Stimulated activated CD8-positive, alpha-beta memory T cell treated with anti-CD3 and anti-CD28 coated beads, Interleukin-12 subunit alpha, Interleukin-12 subunit beta, amount 100 ng/mL, for 24 hours (primary cell): ENCODE results near the gene TMEM63C.

Experiments used
- DNase-seq: peaks from one replicate; pipeline ENCODE4 v3.0.0-alpha.2; 2020; ENCODE audit errors: extremely low read depth

Gene TMEM63C

DNA sequence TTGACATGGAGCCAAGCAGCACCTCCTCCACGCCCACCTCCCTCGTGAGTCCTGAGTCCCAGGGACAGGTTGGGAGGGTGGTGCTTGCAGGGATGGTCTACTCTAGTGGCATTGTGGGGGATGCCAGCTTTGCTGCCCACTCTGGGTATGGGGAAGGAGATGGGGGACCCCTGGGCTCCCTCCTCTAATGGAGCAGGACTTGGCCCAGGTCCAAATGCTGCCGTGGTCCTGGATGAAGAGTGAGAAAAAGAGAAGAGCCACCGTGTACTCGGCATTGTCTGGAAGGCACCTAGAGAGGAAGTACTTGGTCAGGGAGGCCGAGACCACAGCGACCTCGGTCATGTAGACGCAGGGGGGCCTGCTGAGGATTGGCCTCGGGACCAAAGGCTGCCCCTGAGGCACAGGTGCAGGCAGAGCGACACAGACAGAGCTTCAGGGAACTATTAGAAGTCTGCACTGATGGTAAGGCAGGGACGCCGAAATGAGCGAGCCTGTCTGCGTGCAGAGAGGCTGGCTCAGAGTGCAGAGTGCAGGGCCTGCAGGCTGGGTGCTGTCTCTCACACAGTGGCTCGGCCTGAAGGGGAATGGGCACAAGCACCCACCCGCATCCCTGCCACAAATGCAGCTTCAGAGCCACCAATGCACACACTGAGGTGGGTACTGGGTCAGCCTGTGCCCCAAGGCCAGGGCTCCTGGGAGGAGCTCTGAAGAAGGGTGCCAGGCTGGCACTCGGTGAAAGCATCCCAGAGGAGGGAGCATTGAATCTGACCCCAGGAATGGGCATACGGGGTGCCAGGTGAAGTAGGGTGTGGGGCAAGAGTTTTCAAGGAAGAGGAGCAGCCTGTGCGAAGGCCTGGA, 72.0 kb downstream of the TMEM63C start:
- no peak for DNase-seq

DNA sequence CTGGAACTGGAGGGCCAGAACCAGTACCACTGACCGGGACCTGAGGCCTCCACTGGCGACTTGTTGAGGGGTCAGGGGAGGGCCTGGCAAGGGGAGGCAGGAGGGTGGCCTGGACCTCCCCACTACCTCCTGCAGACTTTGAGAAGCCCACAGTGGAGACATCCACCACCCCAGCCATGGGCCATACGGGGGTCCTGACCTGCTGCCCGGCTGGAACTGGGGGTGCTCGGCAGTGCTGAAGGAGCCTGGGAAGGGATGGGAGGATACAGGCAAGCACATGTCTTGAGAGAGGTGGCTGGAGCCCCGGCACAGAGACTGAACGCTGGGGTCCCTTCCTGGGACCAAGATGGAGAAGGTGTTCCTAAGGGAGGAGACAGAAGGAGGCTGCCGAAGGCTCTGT, 75.1 kb downstream of the TMEM63C start:
- no peak for DNase-seq

DNA sequence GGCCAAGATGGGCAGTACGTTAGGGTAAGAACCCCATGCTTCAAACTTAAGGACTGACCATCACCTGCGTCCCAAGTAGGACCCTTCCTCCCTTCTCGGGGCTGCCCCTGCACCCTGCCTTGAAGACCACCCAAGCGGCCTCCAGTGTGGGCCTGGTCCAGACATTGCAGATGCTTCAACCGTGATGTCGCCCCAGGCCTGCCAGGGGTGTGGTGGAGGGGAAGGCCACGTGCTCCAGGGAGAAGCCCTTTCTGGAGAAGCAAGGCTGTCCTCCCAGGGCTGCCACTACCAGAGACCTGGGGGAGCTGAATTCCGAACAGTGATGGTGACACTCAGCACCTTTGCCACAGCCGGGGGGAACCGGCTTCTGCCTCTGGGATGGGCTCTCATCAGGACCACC, 76.1 kb downstream of the TMEM63C start:
- DNase-seq = no peak

DNA sequence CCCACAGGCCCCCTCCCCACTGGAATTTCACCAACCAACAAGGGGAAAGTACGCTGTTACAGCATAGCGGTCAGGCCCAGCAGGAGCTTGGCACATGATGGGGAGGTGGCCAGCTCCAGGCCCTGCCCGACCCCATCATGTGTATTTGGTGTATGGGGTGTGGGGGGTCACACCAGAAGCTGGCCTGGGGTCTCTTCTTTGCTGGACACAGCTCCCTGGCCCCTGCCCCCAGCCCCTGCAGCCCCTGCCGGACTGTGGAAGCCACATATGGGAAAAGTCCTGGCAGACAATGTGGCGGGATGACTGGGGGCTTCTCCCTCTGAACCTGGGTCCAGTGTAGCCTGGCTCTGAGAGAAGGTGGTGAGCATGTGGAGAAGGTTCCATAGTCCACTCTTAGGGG, 77.0 kb downstream of the TMEM63C start:
- no peak for DNase-seq

DNA sequence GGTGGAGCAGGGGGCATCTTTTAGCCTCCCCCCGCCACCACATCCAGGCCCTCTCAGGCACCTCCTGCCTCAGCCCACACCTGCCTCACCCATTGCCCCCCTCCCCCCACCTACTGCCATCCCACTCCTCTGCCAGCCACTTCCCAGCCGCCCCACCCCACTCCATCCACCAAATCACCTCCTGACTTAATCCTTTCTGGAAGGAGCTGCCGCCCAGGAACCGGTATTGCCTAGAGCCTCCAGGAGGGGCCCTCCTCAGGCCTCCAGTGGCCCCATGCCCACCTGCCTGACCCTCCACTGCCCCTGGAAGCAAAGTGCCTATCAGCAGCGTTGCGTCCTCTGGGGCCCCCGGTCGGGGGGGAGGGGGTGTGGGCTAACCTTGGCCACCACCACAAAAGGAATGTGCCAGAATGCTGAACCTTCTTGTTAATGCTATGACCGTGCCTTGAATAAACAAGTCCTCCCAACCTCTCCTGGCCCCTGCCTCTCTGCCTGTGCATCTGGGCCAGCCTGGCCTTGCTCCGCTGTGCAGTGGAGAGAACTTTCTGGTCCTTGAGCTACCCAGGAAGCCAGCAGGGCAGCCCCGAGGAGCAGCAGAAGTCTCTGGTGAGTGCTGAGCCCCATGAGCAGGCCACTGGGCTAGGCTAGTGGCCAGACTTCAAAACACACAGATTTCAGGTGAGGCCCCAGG, 77.6 kb downstream of the TMEM63C start:
- DNase-seq = no peak

DNA sequence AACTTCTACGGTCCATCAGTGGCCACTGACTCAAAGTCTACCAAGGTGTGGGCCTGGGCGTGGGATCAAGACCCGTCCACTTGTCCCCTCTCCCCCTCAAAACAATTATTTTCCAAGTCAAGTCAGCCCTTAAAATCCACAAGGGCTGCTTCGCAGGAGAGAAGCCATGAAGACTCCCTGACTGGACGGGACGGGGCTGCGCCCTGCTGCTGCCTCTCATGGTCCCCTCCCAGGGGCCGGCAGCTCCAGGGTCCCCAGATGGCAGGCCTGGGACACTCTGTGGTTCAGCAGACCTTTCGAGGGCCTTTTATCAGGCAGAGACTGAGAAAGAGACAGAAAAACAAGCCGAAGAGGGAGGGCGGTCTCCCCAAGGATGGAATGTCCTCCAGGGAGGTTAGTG, 78.6 kb downstream of the TMEM63C start:
- DNase-seq = no peak

DNA sequence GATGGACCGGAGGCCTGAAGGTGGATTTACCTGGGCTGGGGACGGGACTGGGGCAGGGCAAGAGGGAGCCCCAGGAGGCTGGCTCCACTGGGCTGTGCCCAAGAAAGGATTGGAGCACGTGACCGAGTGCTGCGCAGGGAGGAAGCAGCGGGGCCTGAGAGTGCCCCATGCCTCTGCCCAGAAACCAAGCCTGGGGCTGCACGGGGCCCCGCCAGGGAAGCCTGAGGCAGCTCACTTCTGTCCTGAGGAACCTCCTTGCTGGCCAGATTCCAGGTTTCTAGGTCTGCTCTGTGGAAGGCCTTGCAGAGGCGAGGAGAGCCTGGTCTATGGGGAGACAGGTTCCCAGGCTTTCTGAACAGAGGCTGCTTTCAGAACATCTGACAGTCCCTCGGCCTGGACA, 79.0 kb downstream of the TMEM63C start:
- DNase-seq = no peak

DNA sequence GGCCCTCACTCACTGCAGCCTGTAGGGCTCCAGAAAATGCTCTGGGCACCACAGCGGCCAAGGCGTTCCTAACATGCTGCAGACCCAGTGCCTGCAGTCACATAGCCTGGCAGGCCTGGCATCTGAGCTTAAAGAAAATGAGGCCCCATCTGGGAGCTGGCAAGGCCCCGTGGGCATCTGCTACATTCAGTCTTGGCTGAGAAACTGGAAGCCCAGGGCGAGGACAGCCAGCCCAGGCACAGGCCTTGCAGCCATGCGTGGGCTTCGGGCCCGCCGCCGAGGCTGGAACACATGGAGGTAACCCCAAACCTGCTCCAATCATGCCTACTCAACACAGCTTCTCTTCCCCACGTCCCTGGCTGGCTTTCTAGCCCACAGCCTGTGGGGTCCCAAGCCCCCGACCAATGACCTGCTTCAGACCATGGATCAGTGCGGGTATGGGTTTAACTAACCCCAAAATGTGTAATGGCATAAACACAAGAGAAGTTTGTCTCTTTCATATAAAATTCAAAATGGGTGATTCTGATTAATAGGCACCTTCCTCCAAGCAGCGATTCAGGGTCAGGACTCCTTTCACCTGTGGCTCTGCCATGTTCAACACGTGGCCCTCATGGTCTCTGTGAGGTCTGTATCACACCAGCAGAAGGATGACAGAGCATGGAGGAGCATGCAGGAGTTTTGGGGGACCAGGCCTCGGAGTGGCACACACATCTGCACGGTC, 83.0 kb downstream of the TMEM63C start:
- no peak for DNase-seq

DNA sequence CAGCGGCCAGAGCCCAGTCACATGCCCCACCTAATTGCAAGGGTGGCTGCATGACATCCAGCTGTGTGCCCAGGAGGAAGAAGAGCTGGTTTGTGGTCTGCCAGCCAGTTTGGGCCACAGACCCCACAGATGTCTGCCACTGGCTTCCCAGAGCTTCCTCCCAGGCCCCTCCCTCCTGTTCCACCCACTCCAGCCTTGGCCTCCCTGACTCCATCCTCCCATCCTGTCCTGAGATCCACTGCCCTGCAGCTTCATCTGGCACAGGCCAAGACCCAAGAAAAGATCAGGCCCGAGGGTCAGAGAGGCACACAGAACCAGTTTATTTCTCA, 83.6 kb downstream of the TMEM63C start:
- DNase-seq = no peak

DNA sequence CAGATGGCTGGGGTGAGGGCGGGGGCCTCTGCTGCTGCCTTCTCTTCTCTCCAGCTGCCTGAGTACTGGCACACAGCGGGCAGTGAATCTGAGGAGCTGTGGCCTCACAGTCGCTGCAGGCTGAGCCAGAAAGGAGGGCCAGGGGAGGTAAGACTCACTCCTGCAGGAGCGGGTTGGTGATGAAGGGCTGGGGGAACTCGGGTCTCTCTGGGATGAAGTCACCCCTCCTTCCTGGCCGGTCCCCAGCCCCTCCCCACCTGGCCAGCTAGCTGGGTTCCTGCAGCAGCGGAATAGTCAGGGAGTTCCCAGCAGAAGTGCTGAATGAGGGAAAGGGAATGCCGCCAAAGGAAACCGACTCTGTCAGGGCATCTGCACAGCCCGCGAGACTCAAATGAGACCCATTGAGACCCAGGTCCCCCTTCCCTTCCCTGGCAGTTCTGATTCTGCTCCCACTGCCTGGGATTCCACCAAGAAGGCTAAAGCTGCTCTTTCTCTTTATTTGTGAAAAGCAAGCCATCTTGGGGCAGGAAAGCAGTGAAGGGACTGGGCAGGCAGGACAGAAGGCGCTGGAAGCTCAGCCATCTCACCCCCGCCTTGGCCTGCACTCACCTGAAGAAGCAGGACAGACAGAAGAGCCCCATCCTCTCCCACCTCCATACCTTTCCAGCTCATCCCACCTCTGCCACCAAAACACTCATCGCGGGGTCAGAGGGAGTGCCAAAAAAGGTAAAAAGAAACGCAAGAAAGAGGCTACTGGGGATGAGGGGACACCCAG, 84.2 kb downstream of the TMEM63C start:
- no peak for DNase-seq

DNA sequence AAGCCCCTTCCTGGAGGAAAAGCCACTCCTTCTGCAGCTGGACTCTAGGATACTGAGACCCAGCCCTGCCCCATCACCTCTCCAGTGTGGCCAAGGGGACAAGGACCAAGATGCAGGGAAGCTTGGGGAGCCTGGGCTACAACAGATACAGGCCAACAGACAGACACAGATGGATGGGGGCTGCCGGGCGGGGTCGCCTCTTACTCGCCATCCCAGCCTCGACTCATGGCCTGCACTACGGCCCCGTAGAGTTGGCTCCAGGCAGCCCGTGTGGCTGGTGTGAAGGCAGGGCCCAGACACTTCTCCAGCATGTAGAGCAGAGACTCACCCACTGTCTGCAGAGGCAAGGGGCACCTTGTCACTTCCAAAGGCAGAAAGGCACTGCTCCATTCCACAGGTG, 84.7 kb downstream of the TMEM63C start:
- no peak for DNase-seq

DNA sequence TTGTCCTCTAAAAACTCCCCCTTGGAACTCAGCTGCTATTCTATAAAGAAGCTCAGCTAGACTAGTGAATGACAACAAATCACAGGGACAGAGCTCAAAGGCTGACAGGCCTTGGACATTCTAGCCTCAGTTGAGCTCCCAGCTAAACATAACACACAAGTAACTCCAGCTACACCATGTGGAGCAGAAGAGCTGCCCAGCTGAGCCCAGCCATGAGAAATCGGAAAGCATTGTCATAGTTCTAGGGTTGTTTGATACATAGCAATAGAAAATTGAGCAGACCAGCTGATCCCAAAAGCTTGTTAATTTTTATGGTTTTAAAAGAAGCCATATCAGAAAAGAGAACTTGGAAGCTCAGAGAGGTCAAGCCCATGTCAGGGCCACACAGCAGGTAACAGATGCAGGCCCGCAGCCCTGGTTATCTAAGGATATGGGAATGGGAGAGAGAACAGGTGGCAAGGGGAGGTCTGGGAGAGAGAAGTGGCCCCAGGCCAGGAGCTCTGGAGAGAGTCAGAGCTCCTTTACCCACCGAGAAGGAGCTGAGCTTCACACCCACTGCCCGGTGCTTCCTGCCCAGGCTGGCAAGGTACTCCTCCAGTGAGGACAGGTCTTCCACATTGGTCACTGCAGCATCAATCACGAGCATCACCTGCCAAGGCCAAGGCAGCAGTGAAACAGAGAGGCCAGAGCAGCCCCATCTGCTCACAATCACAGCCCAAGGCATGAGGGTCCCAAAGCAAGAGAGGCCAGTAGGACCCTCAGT, 86.5 kb downstream of the TMEM63C start:
- no peak for DNase-seq

DNA sequence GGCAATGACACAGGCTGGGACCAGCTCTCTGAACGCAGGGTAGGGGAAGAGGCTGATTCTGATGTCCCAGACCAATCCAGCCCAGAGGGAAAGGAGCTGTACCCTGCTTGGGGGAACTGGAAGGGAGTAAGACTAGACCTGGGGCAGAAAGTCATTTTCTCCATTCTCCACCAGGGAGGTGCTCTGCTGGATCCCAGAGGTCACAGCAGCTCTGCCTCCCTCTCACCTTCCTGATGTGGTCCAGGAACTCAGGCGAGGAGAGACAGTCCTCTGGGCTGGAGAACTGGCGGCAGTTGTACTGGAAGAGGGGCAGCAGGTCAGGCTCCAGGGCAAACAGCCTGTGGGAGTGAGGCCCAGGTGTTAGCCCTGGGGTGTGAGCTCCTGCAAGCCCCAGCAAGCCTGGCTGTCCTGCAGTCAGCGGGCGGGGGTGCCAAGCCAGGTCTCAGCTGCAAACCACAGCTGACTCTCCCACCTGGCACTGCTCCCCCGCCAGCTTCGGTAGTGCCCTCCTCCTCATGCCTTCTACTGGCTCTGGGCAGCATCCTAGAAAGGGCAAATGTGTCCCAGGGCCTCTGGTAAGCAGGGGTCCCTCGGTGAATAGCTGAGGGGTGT, 87.5 kb downstream of the TMEM63C start:
- no peak for DNase-seq

DNA sequence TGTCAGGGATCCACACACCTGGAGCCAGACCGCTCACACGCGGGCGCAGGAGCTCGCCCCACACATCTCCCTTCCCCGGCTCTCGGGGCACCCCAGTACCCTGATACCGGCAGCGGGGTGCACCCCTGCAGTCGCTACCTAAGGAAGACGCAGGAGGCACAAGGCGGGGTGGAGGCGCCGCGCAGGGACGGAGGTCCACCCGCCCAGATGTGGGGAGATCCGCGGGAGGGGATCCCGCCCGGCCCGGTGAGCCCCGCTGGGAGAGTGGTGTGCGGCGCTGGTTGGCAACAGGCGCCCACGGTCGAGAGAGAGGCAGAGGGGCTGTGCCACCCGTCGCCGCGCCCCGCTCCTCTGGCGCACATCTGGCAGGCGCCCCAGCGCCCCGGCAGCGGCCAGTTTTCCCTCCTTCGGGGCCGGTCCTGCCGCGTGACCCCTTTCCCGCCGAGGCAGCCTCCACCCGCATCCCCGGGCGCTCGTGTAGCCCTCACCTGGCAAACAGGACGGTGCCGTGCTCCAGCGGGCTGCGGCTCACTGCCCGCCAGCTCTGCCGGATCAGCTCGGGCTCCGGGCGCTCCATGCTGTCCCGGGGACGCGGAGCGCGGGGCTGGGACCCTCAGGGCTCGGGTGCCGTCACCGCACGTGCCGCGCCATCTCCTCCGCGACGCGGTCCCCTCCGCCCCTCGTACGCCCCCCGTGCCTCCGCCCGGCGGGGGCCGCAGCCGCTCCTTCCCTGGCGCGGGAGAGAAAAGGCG, 88.9 kb downstream of the TMEM63C start:
- no peak for DNase-seq

DNA sequence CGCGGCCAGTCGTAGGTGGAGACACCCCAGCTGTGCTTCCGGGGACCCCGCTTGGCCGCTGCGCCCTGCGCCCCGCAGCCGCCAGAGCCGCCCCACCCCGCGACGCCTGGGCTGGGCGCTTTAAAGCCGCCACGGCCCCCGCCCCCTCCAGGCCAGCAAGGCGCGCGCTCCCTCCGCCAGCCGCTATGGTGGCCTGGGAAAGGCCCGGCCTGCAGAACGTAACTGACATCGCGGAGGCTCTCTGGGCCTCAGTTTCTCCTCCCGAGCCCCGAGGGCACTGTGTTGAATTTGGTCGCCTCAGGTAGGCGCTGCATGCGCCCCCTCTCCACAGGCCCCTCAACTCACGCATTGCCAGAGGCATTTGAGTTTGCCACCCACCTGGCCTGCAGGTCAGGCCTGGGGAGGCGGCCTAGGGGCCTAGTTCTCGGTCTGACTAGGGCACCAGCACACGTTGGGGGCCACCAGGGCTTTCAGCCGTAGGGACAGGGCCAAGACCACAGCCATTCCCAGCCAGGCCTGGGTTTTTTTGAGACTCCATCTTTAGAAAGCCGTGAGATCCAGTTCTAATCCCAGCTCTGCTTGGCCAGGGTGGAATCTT, 89.6 kb downstream of the TMEM63C start, which contains the start of gene NGB:
Gene NGB (minus strand): TSS at position 94 of the 598 bp plus-strand sequence. CDS start 269 bp downstream, outside the sequence.
- no peak for DNase-seq

DNA sequence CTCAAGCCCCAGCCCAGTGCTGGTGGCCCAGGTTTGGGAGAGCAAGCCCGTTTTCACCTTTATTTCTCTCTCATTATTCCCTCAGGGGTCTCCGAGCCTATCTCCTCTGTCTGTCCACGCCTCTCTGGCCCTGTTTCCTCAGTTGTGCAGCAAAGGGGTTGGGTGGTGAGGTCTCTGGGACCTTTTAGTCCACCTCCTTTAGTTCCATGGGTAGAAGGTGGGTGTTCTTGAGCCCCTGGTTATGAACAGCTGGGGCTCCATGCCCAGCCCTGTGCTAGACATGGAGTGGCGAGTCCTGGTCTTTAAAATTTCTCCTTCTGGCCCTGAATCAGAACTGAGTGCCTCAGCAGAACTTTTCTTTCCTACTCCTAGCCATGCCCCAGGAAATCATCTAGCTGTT, 90.7 kb downstream of the TMEM63C start:
- DNase-seq = no peak

DNA sequence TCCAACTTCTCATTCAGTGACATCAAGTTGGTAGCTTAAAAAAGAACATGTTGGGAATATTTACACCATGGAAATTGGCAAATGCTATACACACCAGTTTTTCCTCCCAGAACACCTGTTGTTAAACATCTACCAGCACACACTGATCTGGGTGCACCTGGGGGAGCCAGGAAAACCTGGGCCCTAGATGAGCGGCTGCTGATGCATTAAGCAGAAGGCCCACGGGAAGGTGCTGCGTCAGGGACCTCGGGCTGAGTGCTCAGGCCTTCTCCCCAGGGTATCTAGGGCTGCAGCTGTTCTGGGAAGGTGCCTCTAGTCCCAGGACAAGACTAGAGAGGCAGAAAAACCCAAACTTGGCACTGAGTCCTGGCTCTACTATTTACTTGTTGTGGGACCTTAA, 92.2 kb downstream of the TMEM63C start:
- DNase-seq = no peak

DNA sequence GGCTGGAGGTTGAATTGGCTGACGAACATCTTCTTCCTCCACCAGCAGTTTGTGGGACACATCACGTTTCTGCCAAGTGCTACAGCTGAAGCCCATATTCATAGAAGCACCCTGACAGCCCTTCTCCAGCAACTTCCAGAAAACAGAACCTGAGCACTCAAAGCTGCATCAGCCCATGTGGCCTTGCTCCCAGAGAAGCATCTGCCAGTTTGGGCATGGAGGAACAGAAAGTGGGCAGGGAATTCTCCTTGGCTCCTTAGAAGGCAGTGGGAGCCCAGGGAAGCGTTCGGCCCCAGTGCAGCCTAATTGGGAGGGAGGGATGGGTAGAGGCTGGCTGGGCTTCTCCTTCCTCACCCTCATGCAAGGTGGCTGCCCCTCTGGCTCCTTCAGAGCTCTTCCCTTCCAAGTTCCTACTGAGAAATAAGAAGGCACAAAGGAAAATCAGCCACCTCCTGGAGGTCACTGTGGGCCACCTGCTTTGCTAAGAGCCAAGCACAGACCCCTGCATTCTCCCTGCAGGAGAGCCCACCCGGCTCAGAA, 93.5 kb downstream of the TMEM63C start:
- no peak for DNase-seq

DNA sequence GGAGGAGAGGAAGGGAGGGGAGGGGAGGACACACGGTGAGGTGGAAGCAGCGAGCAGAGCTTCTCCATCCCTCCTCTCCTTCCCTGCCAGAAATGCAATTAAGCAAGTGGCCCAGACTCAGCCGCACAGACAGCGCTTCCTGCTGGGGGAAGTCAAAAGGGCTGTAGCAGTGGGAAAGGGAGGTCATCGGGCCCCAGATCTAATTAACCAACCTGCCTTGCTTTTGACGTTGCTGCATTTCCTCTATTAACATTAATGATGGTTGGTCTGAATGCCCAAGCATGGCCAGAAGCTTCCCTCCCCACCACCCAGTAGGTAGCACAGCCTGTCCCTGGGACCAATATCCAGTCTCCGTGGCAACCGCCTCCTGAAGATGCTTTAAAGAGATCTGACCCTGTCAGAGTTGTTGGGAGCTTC, 94.0 kb downstream of the TMEM63C start:
- DNase-seq = no peak
